Omental fat pad (tissue), 4 donors: Measurements from ENCODE around the gene SRSF8. TPM values are rescaled to one million over a fixed set of nuclear protein-coding genes. Genes with fewer than 3 reads are reported as not detected.

Experiments
- ATAC-seq: fragments of 150-250 bp; one replicate; pipeline ENCODE4 v1.9.1; 2016; ENCODE audit warnings: mild to moderate bottlenecking, moderate library complexity; ENCODE audit not compliant: low FRiP score
- DNase-seq: peaks from one replicate; pipeline ENCODE4 v3.0.0-alpha.2; 2019; ENCODE audit warnings: low spot score
- CTCF ChIP-seq, 3 donors: fragments of 450-650 bp; IDR thresholded peaks; one replicate each; pipeline ENCODE4 v1.5.1; 2016 to 2017; ENCODE audit warnings: antibody characterized with exemption in 3 of 3, mild to moderate bottlenecking in 3 of 3, moderate library complexity in 2 of 3
- total RNA-seq, 4 donors: library from RNA; depleted of rRNA; stranded (reverse); fragments of >200 nt; gene quantifications; one replicate each; pipeline ENCODE4 v1.1.0, GENCODE V29; 2016

SRSF8 gene
- total RNA-seq, 4 donors from 2014 or later = 22.5 to 32.9 (median 25.6) TPM

DNA sequence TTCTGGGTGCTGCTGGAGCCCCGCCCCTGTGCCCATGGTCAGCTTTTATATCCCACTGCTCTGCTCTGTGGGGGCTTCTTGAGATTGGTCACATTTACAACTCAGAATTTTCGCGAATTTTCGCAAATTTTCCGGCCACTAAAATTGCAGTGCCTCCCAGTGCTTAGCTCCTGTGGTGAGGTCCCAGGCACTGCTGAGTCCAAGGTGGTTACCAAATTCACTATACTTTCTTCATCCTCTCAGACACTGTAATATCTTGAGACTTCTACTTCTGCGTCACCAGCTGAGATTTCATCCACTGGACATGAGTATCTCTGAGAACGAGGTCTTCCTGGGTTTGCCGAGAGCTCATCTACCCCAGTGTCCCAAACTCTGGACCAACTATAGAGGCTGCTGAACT is 8.8 kb upstream of the SRSF8 start:
- DNase-seq (no peak), ATAC-seq (no peak)
- TF ChIP-seq CTCF (IDR thresholded peaks at IDR 0.05) = no peak

GRCh38 chr11:95058621-95059020 is 8.1 kb upstream of the SRSF8 start:
- DNase-seq (no peak), ATAC-seq (no peak)
- no peak for TF ChIP-seq CTCF (IDR thresholded peaks at IDR 0.05)

- ATAC-seq (no peak), DNase-seq (no peak)
- no peak for TF ChIP-seq CTCF (IDR thresholded peaks at IDR 0.05)
Measured at GRCh38 chr11:95059046-95059445, 7.7 kb upstream of the SRSF8 start.

GRCh38 chr11:95065336-95065735 is 1.4 kb upstream of the SRSF8 start:
- ATAC-seq (no peak), DNase-seq (no peak)
- TF ChIP-seq CTCF (IDR thresholded peaks at IDR 0.05) = no peak

DNA sequence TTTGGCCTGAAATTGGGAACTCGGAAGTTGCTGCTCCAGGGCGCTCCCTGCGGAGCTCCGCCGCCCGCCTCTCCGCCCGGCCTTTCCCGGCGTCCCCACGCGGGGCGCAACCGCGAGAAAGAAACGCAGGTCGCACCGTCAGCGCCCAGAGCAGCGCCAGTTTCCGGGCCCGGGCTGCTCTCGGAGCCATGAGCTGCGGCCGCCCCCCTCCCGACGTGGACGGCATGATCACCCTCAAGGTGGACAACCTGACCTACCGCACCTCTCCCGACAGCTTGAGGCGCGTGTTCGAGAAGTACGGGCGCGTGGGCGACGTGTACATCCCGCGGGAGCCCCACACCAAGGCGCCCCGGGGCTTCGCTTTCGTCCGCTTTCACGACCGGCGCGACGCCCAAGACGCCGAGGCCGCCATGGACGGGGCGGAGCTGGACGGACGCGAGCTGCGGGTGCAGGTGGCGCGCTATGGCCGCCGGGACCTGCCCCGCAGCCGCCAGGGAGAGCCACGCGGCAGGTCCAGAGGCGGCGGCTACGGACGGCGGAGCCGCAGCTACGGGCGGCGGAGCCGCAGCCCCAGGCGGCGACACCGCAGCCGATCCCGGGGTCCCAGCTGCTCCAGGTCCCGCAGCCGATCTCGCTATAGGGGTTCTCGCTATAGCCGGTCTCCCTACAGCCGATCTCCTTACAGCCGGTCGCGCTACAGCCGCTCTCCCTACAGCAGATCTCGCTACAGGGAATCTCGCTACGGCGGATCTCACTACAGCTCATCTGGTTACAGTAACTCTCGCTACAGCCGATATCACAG is 521 bp downstream of the SRSF8 start:
- TF ChIP-seq CTCF (IDR thresholded peaks at IDR 0.05) = no peak
- ATAC-seq (peak; percentile 89), DNase-seq (no peak)

- DNase-seq (peak; percentile 42), ATAC-seq (no peak)
- no peak for TF ChIP-seq CTCF (IDR thresholded peaks at IDR 0.05)
Measured at GRCh38 chr11:95067841-95068219, 1.1 kb downstream of the SRSF8 start.

DNA sequence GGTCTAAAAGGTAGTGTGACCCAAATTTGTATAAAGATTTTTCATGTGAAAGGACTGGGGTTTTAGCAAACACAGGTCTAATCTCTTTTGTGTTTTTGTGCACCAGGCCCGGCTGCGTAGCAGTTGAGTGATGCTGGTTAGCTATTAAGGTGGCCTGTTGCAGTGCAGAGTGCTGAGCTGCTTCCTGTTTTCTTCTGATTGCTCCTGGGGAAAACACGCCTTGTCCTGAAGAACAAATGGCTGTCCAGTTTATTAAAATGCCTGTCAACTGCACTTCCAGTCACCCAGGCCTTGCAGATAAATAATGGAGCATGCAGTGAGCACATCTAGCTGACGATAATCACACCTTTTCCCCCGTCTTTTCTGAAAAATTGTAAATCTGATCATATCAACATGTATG is 1.8 kb downstream of the SRSF8 start:
- ATAC-seq = peak; percentile 86
- TF ChIP-seq CTCF (IDR thresholded peaks at IDR 0.05) = no peak
- no peak for DNase-seq
